ENCODE data around the gene P3H1.
"Not testable (repeated sequence)": the region's sequence is repeated elsewhere in the genome, so short reads cannot be mapped to it uniquely, and the experiment has no call there.

P3H1 gene

GRCh38 chr1:42723511-42723910 lies 43.3 kb downstream of the P3H1 start:
- no peak for DNase-seq

- not testable (repeated sequence) for DNase-seq
Observed at GRCh38 chr1:42722403-42722802, 44.4 kb downstream of the P3H1 start.

- no peak for DNase-seq
Observed at GRCh38 chr1:42721926-42722325, 44.9 kb downstream of the P3H1 start.

- DNase-seq, result no peak
Observed at GRCh38 chr1:42720868-42721267, 46.0 kb downstream of the P3H1 start.

- not testable (repeated sequence) for DNase-seq
Observed at GRCh38 chr1:42714441-42714840, 52.4 kb downstream of the P3H1 start.

GRCh38 chr1:42713293-42713692 lies 53.5 kb downstream of the P3H1 start:
- no peak for DNase-seq

- DNase-seq, result not testable (repeated sequence)
Observed at GRCh38 chr1:42712808-42713207, 54.0 kb downstream of the P3H1 start.

- no peak for DNase-seq
Observed at GRCh38 chr1:42703888-42704464, 62.9 kb downstream of the P3H1 start.

GRCh38 chr1:42700006-42700405 lies 66.8 kb downstream of the P3H1 start:
- DNase-seq, result no peak

- DNase-seq, result no peak
Observed at GRCh38 chr1:42698081-42698813, 68.6 kb downstream of the P3H1 start.

Measured in CD4-positive, alpha-beta T cell treated with Interleukin-10 for 1 hour (primary cell).